ENCODE data around the gene B3GNT8.

Gene B3GNT8

GRCh38 chr19:41402010-41402409, 25.2 kb downstream of the B3GNT8 start:
- TF ChIP-seq CTCF (IDR thresholded peaks at IDR 0.05; ENCODE audit: insufficient read depth, low read length, poor library complexity, severe bottlenecking) = no peak
- no peak for DNase-seq (ENCODE audit: extremely low read depth, insufficient read length)
- Histone ChIP-seq H3K4me3 (replicated peaks; ENCODE audit: low read depth, low read length) (no peak overlapping the region), H3K36me3 (ENCODE audit: control insufficient read depth, insufficient read depth, low read length) (peaks cover 4% of the 10 kb centered on the region), H3K27me3 (replicated peaks; ENCODE audit: control insufficient read depth, insufficient read depth, low read length) (no peaks in the 10 kb centered on the region)

GRCh38 chr19:41401483-41401882, 25.7 kb downstream of the B3GNT8 start:
- DNase-seq (ENCODE audit: extremely low read depth, insufficient read length) = no peak
- TF ChIP-seq CTCF (IDR thresholded peaks at IDR 0.05; ENCODE audit: insufficient read depth, low read length, poor library complexity, severe bottlenecking) = no peak
- Histone ChIP-seq H3K4me3 (replicated peaks; ENCODE audit: low read depth, low read length) (no peak overlapping the region), H3K36me3 (ENCODE audit: control insufficient read depth, insufficient read depth, low read length) (peaks cover 4% of the 10 kb centered on the region), H3K27me3 (replicated peaks; ENCODE audit: control insufficient read depth, insufficient read depth, low read length) (no peaks in the 10 kb centered on the region)

- Histone ChIP-seq H3K27me3 (replicated peaks; ENCODE audit: control insufficient read depth, insufficient read depth, low read length) (no peaks in the 10 kb centered on the region), H3K4me3 (replicated peaks; ENCODE audit: low read depth, low read length) (no peak overlapping the region), H3K36me3 (ENCODE audit: control insufficient read depth, insufficient read depth, low read length) (peaks cover 4% of the 10 kb centered on the region)
- no peak for DNase-seq (ENCODE audit: extremely low read depth, insufficient read length)
- no peak for TF ChIP-seq CTCF (IDR thresholded peaks at IDR 0.05; ENCODE audit: insufficient read depth, low read length, poor library complexity, severe bottlenecking)
These were observed 27.6 kb downstream of the B3GNT8 start for GRCh38 chr19:41399525-41399924.

- no peak for DNase-seq (ENCODE audit: extremely low read depth, insufficient read length)
- Histone ChIP-seq H3K36me3 (ENCODE audit: control insufficient read depth, insufficient read depth, low read length) (peaks cover 4% of the 10 kb centered on the region), H3K4me3 (replicated peaks; ENCODE audit: low read depth, low read length) (peak overlapping the region; percentile 93), H3K27me3 (replicated peaks; ENCODE audit: control insufficient read depth, insufficient read depth, low read length) (no peaks in the 10 kb centered on the region)
- no peak for TF ChIP-seq CTCF (IDR thresholded peaks at IDR 0.05; ENCODE audit: insufficient read depth, low read length, poor library complexity, severe bottlenecking)
These were observed 28.1 kb downstream of the B3GNT8 start for GRCh38 chr19:41399091-41399490.

- TF ChIP-seq CTCF (IDR thresholded peaks at IDR 0.05; ENCODE audit: insufficient read depth, low read length, poor library complexity, severe bottlenecking) = no peak
- H3K4me3 ChIP-seq (replicated peaks; ENCODE audit: low read depth, low read length) = peak overlapping the region; percentile 93
- peaks cover 4% of the 10 kb centered on the region for H3K36me3 ChIP-seq (ENCODE audit: control insufficient read depth, insufficient read depth, low read length)
- H3K27me3 ChIP-seq (replicated peaks; ENCODE audit: control insufficient read depth, insufficient read depth, low read length) = no peaks in the 10 kb centered on the region
- DNase-seq (ENCODE audit: extremely low read depth, insufficient read length) = no peak
These were observed 28.6 kb downstream of the B3GNT8 start for GRCh38 chr19:41398598-41398997.

GRCh38 chr19:41398050-41398418, 29.1 kb downstream of the B3GNT8 start:
- TF ChIP-seq CTCF (IDR thresholded peaks at IDR 0.05; ENCODE audit: insufficient read depth, low read length, poor library complexity, severe bottlenecking) = no peak
- no peak for DNase-seq (ENCODE audit: extremely low read depth, insufficient read length)
- Histone ChIP-seq H3K27me3 (replicated peaks; ENCODE audit: control insufficient read depth, insufficient read depth, low read length) (no peaks in the 10 kb centered on the region), H3K36me3 (ENCODE audit: control insufficient read depth, insufficient read depth, low read length) (peaks cover 1% of the 10 kb centered on the region; the same call in 1 of the 2 replicates), H3K4me3 (replicated peaks; ENCODE audit: low read depth, low read length) (peak overlapping the region; percentile 93)
